IPS-18c (cell line): ENCODE data around the gene PIGQ.
"Not testable (repeated sequence)": the region's sequence is repeated elsewhere in the genome, so short reads cannot be mapped to it uniquely, and the experiment has no call there.

Source experiments
- H3K4me3 ChIP-seq: 2 replicates; pipeline ENCODE4 v1.7.0; 2013; ENCODE audit warnings: low read depth, mild to moderate bottlenecking, low read length, moderate library complexity; ENCODE audit not compliant: insufficient read depth
- H3K9me3 ChIP-seq: one replicate; pipeline ENCODE4 v1.6.1; 2013; ENCODE audit warnings: mild to moderate bottlenecking, low read length, moderate library complexity; ENCODE audit not compliant: control insufficient read depth, insufficient read depth

The PIGQ gene

GRCh38 chr16:590188-590814, 20.5 kb downstream of the PIGQ start:
- peak overlapping the region; percentile 81 for H3K4me3 ChIP-seq
- no peaks in the 10 kb centered on the region for H3K9me3 ChIP-seq

GRCh38 chr16:590815-591200, 21.0 kb downstream of the PIGQ start:
- no peaks in the 10 kb centered on the region for H3K9me3 ChIP-seq
- peak overlapping the region; percentile 81 for H3K4me3 ChIP-seq

GRCh38 chr16:591231-591630, 21.5 kb downstream of the PIGQ start:
- Histone ChIP-seq H3K4me3 (no peak overlapping the region), H3K9me3 (no peaks in the 10 kb centered on the region)

- no peaks in the 10 kb centered on the region for H3K9me3 ChIP-seq
- no peak overlapping the region for H3K4me3 ChIP-seq
Measured at GRCh38 chr16:591892-592517, 22.2 kb downstream of the PIGQ start.

- Histone ChIP-seq H3K4me3 (no peak overlapping the region), H3K9me3 (no peaks in the 10 kb centered on the region)
Measured at GRCh38 chr16:592518-593306, 22.9 kb downstream of the PIGQ start.

GRCh38 chr16:593406-593805, 23.6 kb downstream of the PIGQ start:
- Histone ChIP-seq H3K9me3 (no peaks in the 10 kb centered on the region), H3K4me3 (no peak overlapping the region)

GRCh38 chr16:593807-594206, 24.0 kb downstream of the PIGQ start:
- Histone ChIP-seq H3K4me3 (no peak overlapping the region), H3K9me3 (no peaks in the 10 kb centered on the region)

GRCh38 chr16:595094-595528, 25.3 kb downstream of the PIGQ start:
- no peaks in the 10 kb centered on the region for H3K9me3 ChIP-seq
- H3K4me3 ChIP-seq, result no peak overlapping the region

- H3K4me3 ChIP-seq, result no peak overlapping the region
- H3K9me3 ChIP-seq, result no peaks in the 10 kb centered on the region
Measured at GRCh38 chr16:595942-596735, 26.4 kb downstream of the PIGQ start.

GRCh38 chr16:596736-597060, 26.9 kb downstream of the PIGQ start:
- Histone ChIP-seq H3K4me3 (no peak overlapping the region), H3K9me3 (no peaks in the 10 kb centered on the region)

GRCh38 chr16:597655-598054, 27.9 kb downstream of the PIGQ start:
- H3K9me3 ChIP-seq, H3K4me3 ChIP-seq: not testable (repeated sequence)

- Histone ChIP-seq H3K9me3 (no peaks in the 10 kb centered on the region), H3K4me3 (no peak overlapping the region)
Measured at GRCh38 chr16:598823-599739, 29.3 kb downstream of the PIGQ start.

- peaks cover 3% of the 10 kb centered on the region for H3K9me3 ChIP-seq
- H3K4me3 ChIP-seq, result no peak overlapping the region
Measured at GRCh38 chr16:600781-601180, 31.0 kb downstream of the PIGQ start.

GRCh38 chr16:603933-604332, 34.2 kb downstream of the PIGQ start:
- H3K4me3 ChIP-seq, result no peak overlapping the region
- peaks cover 3% of the 10 kb centered on the region for H3K9me3 ChIP-seq

- H3K9me3 ChIP-seq, result peaks cover 3% of the 10 kb centered on the region
- no peak overlapping the region for H3K4me3 ChIP-seq
Measured at GRCh38 chr16:606656-607307, 37.0 kb downstream of the PIGQ start.

GRCh38 chr16:608019-608418, 38.3 kb downstream of the PIGQ start:
- peaks cover 3% of the 10 kb centered on the region for H3K9me3 ChIP-seq
- no peak overlapping the region for H3K4me3 ChIP-seq
